Measurements from ENCODE around the gene LPP.

LPP gene

DNA sequence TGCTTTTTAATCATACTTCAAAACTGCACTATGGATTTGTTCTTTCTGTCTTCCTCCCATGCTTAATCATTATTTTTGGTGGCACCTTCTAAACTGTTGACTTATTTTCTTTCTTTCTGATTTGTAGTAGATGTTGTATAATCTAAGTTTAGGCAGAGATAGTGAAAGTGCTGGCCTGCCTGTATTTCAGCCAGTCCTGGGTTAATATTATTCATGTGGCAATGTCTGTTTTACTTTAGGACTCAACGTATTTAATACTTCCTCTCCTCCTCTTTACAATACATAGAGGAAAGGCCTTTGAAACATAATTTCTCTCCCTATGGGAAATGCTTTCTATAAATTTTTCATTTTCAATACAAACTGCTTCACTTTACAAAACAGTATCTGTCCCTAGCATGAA is 690.1 kb downstream of the LPP start:
- no peak for DNase-seq (ENCODE audit: low read depth)

- DNase-seq (ENCODE audit: low read depth) = no peak
Observed at GRCh38 chr3:188845514-188845913, 691.6 kb downstream of the LPP start.

DNA sequence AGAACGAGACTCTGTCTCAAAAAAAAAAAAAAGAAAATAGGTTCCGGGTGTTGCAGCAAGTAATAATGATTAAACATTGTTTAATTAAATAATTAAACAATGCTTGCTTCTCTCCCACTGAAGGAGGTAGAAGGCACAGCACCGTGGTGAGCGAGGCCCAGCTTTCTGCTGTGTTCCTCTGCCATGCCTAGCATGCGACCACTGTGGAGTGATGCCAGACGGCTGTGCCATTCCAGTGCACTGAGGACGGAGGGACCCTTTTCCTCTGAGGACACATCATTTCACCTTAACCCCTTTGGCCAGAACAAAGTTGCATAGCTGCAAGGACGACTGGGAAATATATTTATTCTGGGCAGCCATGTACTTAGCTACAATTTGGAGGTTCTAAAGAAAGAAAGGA is 695.0 kb downstream of the LPP start:
- no peak for DNase-seq (ENCODE audit: low read depth)

GRCh38 chr3:188853856-188854771 is 700.2 kb downstream of the LPP start:
- no peak for DNase-seq (ENCODE audit: low read depth)

DNA sequence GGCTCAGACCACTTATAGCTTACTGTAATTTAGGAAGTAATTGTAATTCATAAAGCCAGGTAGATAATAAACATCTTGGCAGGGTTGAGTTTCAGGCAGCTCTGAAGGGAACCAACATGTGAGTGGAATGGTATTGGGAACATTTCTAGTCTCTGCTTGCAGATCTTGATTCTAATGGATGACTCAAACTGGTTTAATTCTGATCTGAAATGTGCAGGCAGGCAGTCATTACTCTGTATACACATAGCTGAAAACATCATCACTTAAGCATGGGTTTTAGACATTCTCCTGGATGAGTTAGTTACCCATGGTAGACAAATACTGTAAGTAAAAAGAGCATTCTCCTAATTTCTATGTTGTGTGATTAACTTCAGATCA is 700.8 kb downstream of the LPP start:
- no peak for DNase-seq (ENCODE audit: low read depth)

DNA sequence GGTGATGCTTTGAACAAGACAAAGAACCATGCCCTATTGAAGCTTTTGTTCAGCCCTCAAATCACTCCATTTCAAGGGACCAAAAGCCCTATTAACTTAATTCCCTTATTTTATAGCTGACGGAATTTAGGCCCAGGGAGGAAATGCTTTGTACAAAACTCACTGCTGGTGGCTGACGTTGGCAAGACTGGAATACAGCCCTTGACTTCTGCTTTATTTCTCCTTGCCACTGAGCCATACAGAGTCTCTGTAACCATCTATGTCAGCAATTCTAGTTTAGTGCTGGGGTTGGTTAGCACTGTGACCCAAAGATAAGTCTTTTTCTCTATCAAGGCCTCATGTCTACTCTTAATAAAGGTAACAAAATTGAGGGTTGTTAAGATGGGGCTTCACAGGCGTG is 701.7 kb downstream of the LPP start:
- no peak for DNase-seq (ENCODE audit: low read depth)

GRCh38 chr3:188860147-188860546 is 706.2 kb downstream of the LPP start:
- DNase-seq (ENCODE audit: low read depth) = no peak

DNA sequence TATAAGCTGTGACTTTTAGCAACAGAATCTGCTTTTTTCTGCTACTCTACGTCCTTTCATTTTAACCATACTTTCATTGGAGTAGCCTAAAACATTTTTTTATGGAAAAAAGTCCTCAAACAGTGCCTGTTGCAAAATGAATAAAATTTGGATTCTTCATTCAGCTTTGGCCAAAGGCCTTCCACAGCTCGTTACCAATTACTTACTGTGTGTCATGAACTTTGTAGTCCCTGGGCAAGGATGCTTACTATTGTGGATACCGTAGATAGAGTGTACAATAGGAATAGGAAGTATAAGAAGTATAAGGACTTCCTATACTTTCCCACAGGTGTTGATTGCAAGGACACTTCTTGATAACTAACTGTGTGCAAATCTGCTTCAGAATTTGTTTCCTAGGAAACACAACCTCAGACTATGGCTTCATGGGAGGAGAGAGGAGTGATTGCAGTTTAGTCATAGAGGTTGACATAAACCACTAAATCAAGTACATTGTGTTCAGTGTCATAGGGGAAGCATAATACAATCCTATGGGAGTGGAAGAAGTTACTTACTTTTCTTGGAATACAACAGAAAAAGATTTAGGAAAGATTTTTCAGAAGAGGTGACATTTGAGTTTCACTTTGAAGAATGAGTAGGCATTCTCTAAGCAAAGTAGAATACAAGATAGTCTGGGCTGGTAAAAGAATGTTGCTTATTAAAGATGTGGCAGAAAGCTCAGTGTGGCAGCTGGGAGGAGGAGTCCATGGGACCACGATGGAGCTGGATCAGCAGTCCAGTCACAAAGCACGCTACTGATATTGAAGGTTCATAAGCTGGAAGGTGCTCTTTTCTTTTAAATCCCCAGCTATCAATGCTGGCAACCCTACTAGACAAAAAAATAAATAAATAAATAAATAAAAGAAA is 708.1 kb downstream of the LPP start:
- no peak for DNase-seq (ENCODE audit: low read depth)

DNA sequence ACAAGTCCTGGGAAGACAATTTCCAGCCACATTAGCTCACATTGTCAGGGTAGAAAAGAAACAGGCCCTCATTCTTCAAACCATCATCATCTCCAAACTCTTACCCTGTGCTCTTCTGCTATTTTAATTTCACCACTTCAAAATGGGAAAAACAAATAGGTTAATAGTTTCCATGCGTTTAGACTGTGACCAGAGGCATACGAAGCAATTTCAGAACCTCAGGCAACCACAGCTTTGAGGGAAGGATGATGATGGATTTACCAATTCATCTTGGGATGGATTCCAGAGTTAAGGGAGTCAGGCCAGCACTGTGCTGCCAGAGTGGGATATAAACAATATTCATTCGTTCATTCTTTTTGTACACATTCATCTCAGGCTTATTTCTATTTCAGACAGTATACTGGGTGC is 710.0 kb downstream of the LPP start:
- no peak for DNase-seq (ENCODE audit: low read depth)

DNA sequence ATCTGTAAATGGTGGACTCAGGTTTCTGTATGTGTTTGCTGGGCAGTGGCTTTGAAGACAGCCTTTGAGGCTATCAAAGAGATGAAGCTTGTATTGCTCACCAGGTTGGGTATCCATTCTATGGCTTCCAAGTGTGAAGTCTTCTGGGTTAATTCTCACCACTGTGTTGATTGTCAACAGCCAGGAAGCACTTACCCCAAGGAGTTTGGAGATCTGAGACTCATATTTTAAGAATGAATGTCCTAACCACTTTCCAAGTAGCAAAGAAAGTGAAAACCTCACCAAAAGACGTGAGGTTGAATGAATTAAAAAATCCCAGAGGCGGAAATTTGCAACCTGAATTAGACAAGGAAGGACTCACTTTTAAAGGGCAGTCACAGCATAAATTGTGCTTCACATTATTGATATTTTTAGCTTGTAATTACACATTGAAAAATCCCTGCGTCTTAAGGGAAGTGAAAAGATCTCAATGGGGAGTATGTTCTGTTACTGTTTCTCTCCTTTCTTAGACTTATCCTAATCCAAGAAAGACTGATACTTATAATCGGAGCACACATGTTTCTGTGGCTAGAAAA is 713.8 kb downstream of the LPP start:
- no peak for DNase-seq (ENCODE audit: low read depth)

DNA sequence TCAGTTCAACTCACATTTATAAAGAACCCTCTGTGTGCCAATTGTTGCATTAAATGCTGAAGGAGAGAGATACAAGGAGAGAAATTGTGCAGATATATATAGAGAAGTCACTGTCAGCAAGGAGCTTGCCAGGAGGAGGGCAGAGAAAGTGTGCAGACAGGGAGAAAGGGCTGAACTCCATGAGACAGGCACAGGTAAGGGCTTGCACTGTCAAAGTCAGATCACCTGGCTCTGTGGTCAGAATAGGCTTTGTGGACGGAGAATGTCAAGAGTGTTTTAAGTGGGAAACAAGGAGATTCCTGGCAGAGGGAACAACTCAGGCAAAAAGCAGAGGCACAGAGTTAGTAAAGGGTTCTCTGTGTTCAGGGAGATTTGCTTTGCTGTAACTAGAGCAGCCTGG is 714.8 kb downstream of the LPP start:
- DNase-seq (ENCODE audit: low read depth) = no peak

GRCh38 chr3:188869628-188870027 is 715.7 kb downstream of the LPP start:
- no peak for DNase-seq (ENCODE audit: low read depth)

DNA sequence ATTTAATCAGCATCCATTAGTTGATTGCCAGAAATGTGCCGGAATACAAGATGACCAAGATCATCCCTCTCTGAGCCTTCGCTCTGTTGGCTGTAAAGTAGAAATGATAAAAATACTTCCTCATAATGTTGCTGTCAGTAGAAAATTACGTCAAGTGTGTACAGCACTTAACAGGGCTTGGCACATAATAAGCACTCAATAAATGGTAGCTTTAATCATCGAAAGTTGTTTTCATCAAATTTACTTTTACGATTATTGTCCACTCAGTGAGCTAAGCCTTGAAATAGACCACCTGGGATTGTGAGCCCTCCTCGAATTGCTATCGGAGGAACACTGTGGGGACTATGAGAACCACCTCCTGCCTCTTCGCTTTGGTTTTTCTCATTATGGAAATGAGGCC is 716.5 kb downstream of the LPP start:
- DNase-seq (ENCODE audit: low read depth) = no peak

DNA sequence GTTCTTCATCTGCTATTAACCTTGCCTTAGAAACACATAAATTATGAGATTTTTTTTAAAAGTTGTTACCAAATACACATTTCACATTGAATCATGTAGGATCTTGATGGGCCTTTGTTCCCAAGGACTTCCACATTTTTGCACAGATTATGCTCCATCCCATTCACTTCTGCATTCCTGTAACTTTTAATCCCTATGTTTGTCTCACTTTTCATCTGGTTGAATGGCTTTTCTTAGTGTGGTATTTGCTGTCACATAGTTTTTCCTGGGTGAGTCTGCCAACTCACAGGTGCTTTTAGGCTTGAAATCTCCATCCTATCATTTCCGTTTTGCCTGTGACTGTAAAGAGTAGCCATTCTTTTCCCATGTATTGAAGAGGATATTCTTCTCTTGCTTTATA is 720.6 kb downstream of the LPP start:
- DNase-seq (ENCODE audit: low read depth) = no peak

- DNase-seq (ENCODE audit: low read depth) = no peak
Observed at GRCh38 chr3:188875413-188875812, 721.5 kb downstream of the LPP start.

DNA sequence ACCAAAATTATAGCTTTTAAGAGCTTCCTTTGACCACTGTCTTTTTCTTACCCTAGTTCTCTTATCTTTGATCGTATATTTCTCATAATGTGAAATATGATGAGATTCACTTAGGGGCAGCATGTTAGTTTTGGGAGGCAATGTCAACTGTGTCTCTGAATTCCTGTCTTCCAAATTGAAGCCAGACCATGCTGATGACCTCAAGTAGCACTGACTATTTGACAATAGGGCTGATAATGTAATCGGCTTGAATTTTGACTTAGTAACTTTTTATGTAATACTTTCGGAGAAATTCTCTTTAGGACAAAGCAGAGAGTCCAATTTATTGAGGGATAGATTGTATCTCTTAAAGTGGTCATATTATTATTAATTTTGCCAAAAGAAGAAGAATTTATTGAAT is 722.4 kb downstream of the LPP start:
- DNase-seq (ENCODE audit: low read depth) = no peak

DNA sequence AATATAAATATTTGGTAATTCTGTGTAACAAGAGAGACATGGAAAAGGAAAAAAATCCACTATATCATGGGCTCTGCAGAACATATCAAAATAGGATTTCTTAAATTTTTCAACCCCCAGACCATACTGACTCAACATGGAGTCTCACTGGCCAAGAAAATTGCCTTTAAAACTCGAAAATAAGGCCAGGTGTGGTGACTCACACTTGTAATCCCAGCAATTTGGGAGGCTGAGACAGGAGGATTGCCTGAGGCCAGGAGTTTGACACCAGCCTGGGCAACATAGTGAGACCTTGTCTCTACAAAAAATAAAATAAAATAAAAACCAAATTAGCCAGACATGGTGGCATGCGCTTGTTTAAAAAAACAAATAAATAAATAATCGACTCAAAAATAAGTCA is 723.4 kb downstream of the LPP start:
- DNase-seq (ENCODE audit: low read depth) = no peak

GRCh38 chr3:188878076-188878475 is 724.1 kb downstream of the LPP start:
- no peak for DNase-seq (ENCODE audit: low read depth)

- peak; percentile 84 for DNase-seq (ENCODE audit: low read depth)
Observed at GRCh38 chr3:188881954-188882641, 728.1 kb downstream of the LPP start.

DNA sequence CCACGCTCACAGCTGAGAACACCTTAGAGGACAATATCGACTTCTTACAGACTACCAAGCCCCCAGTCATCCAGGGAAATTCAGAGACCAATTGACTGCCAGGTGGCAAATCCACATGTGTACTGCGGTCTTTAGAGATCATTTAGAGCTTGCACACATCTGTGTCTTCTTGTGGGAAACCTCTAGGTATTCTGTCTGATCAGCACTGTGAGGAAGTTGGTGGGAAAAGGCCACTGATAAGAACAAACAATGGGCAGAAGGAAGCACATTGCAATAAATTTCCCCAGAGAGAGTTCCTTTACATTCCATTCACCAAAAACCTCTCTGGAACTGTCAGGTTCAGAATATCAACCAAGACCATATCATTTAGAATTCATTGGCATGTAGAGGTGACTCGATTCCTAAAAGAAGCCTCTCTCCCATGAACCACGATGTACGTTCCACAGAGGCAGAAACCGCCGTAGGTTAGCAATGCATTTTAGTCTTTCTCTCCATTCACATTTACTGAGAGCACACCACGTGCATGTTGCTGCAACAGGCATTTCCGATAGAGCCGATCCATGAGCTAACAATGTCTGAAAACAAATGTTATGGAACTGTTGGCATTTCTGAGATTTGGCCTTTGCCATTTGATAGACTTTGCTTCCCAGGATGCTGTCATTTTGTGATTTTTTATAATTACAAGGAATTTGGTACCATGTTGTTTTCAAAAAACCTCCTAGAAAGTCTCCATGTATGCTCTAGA is 730.5 kb downstream of the LPP start:
- no peak for DNase-seq (ENCODE audit: low read depth)

- DNase-seq (ENCODE audit: low read depth) = no peak
Observed at GRCh38 chr3:188888321-188889053, 734.5 kb downstream of the LPP start.

All from HS-5 (cell line).